COLO668 (cell line): ENCODE data around the gene GTF3C1.
"Not testable (repeated sequence)": the region's sequence is repeated elsewhere in the genome, so short reads cannot be mapped to it uniquely, and the experiment has no call there.

Experiments
- DNase-seq: peaks from one replicate; lab custom pipeline; 2025; ENCODE audit not compliant: unreplicated experiment; lab: John Stamatoyannopoulos, UW

GTF3C1 gene

GRCh38 chr16:27549746-27550581, at the start of gene GTF3C1, which contains the start of gene KATNIP:
TSS of gene GTF3C1 (minus strand) at chr16:27549913. CDS start at chr16:27549890, 23 bp downstream.
TSS of gene KATNIP (plus strand) at chr16:27550144. CDS start at chr16:27550171, 27 bp downstream.
- peak; percentile 98 for DNase-seq

GRCh38 chr16:27598931-27599565, 49.3 kb upstream of the GTF3C1 start:
- no peak for DNase-seq

GRCh38 chr16:27598220-27598619, 48.5 kb upstream of the GTF3C1 start:
- DNase-seq, result no peak

- no peak for DNase-seq
These were observed 47.6 kb upstream of the GTF3C1 start for GRCh38 chr16:27597361-27597760.

GRCh38 chr16:27596411-27596810, 46.7 kb upstream of the GTF3C1 start:
- DNase-seq, result no peak

GRCh38 chr16:27595993-27596392, 46.3 kb upstream of the GTF3C1 start:
- DNase-seq, result no peak

GRCh38 chr16:27595475-27595874, 45.8 kb upstream of the GTF3C1 start:
- DNase-seq, result no peak

- DNase-seq, result no peak
These were observed 42.1 kb upstream of the GTF3C1 start for GRCh38 chr16:27591837-27592236.

- no peak for DNase-seq
These were observed 38.3 kb upstream of the GTF3C1 start for GRCh38 chr16:27588057-27588456.

- no peak for DNase-seq
These were observed 37.0 kb upstream of the GTF3C1 start for GRCh38 chr16:27586711-27587110.

- no peak for DNase-seq
These were observed 35.5 kb upstream of the GTF3C1 start for GRCh38 chr16:27585200-27585599.

- no peak for DNase-seq
These were observed 33.9 kb upstream of the GTF3C1 start for GRCh38 chr16:27583634-27584033.

GRCh38 chr16:27582883-27583282, 33.2 kb upstream of the GTF3C1 start:
- DNase-seq, result no peak

GRCh38 chr16:27579087-27579980, 29.6 kb upstream of the GTF3C1 start:
- no peak for DNase-seq

GRCh38 chr16:27576729-27577128, 27.0 kb upstream of the GTF3C1 start:
- no peak for DNase-seq

GRCh38 chr16:27572711-27573110, 23.0 kb upstream of the GTF3C1 start:
- DNase-seq, result no peak

GRCh38 chr16:27571433-27572326, 22.0 kb upstream of the GTF3C1 start:
- no peak for DNase-seq

- DNase-seq, result not testable (repeated sequence)
These were observed 21.3 kb upstream of the GTF3C1 start for GRCh38 chr16:27570986-27571385.

GRCh38 chr16:27568077-27568476, 18.4 kb upstream of the GTF3C1 start:
- no peak for DNase-seq

GRCh38 chr16:27566417-27566816, 16.7 kb upstream of the GTF3C1 start:
- DNase-seq, result no peak
